ENCODE results near the gene SLC39A8. TPM values are rescaled to one million over a fixed set of nuclear protein-coding genes. Genes with fewer than 3 reads are reported as not detected.

The SLC39A8 gene
- total RNA-seq, 6 experiments from 2014 or later, result 0.38 to 2.6 (median 1.7) TPM

- H3K9me3 Mint-ChIP-seq, result no peaks in the 10 kb centered on the region
- no peaks in the 10 kb centered on the region for H3K36me3 Mint-ChIP-seq (ENCODE audit: low read depth)
- TF ChIP-seq, protein P1, sequence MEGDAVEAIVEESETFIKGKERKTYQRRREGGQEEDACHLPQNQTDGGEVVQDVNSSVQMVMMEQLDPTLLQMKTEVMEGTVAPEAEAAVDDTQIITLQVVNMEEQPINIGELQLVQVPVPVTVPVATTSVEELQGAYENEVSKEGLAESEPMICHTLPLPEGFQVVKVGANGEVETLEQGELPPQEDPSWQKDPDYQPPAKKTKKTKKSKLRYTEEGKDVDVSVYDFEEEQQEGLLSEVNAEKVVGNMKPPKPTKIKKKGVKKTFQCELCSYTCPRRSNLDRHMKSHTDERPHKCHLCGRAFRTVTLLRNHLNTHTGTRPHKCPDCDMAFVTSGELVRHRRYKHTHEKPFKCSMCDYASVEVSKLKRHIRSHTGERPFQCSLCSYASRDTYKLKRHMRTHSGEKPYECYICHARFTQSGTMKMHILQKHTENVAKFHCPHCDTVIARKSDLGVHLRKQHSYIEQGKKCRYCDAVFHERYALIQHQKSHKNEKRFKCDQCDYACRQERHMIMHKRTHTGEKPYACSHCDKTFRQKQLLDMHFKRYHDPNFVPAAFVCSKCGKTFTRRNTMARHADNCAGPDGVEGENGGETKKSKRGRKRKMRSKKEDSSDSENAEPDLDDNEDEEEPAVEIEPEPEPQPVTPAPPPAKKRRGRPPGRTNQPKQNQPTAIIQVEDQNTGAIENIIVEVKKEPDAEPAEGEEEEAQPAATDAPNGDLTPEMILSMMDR (IDR thresholded peaks at IDR 0.05), result no peak
- no peak for DNase-seq
- H3K27me3 Mint-ChIP-seq (ENCODE audit: insufficient read depth), result peaks cover 10% of the 10 kb centered on the region
- no peak overlapping the region for H3K4me3 Mint-ChIP-seq
- no peaks in the 10 kb centered on the region for H3K4me1 Mint-ChIP-seq (ENCODE audit: low read depth)
- H3K27ac Mint-ChIP-seq, result no peak overlapping the region
Measured at GRCh38 chr4:102326951-102327350, 18.3 kb downstream of the SLC39A8 start.

DNA sequence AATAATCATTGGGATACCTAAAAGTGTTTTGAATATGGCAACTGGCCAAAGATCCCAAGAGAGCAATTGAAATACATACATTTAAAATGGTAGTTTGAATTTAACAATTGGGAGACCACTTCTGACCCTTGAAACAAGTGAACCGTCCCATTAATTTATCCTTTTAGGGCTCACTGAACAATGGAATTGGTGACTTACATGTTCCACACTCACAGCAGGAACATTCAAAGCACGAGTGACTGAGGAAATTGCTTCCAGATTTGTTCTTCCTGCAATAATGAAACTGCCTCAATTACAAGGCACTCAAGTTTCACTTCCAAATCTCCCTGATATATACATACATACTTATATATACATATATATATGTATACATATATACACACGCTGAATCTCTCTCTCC lies 20.6 kb downstream of the SLC39A8 start:
- H3K4me1 Mint-ChIP-seq (ENCODE audit: low read depth), result no peaks in the 10 kb centered on the region
- H3K27ac Mint-ChIP-seq, result no peak overlapping the region
- TF ChIP-seq, protein P1 (IDR thresholded peaks at IDR 0.05), result no peak
- H3K9me3 Mint-ChIP-seq, result no peaks in the 10 kb centered on the region
- no peak overlapping the region for H3K4me3 Mint-ChIP-seq
- H3K36me3 Mint-ChIP-seq (ENCODE audit: low read depth), result no peaks in the 10 kb centered on the region
- DNase-seq, result no peak
- H3K27me3 Mint-ChIP-seq (ENCODE audit: insufficient read depth), result peaks cover 6% of the 10 kb centered on the region

GRCh38 chr4:102322736-102323135 lies 22.5 kb downstream of the SLC39A8 start:
- TF ChIP-seq, protein P1 (IDR thresholded peaks at IDR 0.05), result no peak
- Mint-ChIP-seq H3K4me1 (ENCODE audit: low read depth) (no peaks in the 10 kb centered on the region), H3K9me3 (no peaks in the 10 kb centered on the region), H3K27me3 (ENCODE audit: insufficient read depth) (no peaks in the 10 kb centered on the region), H3K27ac (no peak overlapping the region), H3K36me3 (ENCODE audit: low read depth) (no peaks in the 10 kb centered on the region), H3K4me3 (no peak overlapping the region)
- no peak for DNase-seq

DNA sequence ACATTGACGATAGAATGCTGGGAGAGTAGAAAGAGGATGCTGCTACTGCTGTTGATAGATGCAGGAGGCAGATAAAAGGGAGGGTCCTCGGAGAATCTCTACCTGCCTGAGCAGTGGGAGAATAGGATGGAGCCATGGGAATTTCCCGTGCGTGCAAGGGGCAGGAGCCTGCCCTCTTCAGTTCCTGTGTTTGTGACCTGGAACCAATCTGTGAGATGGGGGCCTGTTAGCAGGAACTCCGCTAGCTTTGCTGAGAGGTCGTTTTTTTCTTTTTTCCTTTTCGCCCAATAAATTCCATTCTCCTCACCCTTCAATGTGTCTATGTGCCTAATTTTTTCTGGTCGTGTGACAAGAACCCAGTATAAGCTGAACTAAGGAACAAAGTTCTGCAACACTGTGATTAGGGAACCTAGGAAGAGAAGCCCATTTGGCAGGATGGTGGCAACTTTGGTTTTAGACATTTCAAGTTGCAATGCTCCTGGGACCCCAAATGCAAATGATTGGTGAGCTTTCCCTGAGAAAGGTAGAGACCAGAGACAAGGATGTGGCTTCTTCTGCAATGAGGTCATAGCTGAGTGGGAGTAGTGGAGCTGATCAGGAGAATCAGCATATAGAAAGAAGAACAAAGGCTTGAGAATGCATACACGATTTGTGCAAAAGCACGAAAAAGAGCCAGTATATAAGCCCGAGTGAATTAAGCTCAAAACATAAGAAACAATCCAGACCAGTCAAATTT lies 23.9 kb downstream of the SLC39A8 start:
- no peak overlapping the region for H3K4me3 Mint-ChIP-seq
- H3K9me3 Mint-ChIP-seq, result no peaks in the 10 kb centered on the region
- H3K4me1 Mint-ChIP-seq (ENCODE audit: low read depth), result no peaks in the 10 kb centered on the region
- H3K36me3 Mint-ChIP-seq (ENCODE audit: low read depth), result no peaks in the 10 kb centered on the region
- no peak for DNase-seq
- H3K27ac Mint-ChIP-seq, result no peak overlapping the region
- H3K27me3 Mint-ChIP-seq (ENCODE audit: insufficient read depth), result no peaks in the 10 kb centered on the region
- TF ChIP-seq, protein P1 (IDR thresholded peaks at IDR 0.05), result no peak

GRCh38 chr4:102319594-102319993 lies 25.7 kb downstream of the SLC39A8 start:
- Mint-ChIP-seq H3K27me3 (ENCODE audit: insufficient read depth) (no peaks in the 10 kb centered on the region), H3K4me1 (ENCODE audit: low read depth) (no peaks in the 10 kb centered on the region), H3K36me3 (ENCODE audit: low read depth) (no peaks in the 10 kb centered on the region), H3K9me3 (no peaks in the 10 kb centered on the region), H3K27ac (no peak overlapping the region), H3K4me3 (no peak overlapping the region)
- DNase-seq, result no peak
- TF ChIP-seq, protein P1 (IDR thresholded peaks at IDR 0.05), result no peak

Measured in HFFc6 (cell line).